Measurements from ENCODE around the gene NTRK1. TPM values are rescaled to one million over a fixed set of nuclear protein-coding genes. Genes with fewer than 3 reads are reported as not detected.

Gene NTRK1
- total and polyA plus RNA-seq, 2 donors (not counting 1 experiment from before 2014, with no cell fraction given) = not detected

- ChIA-PET CTCF (interaction anchor here (4.0 kb wide), 1 partner anchor 173 kb away, joined by 99 read pairs; no protein-coding TSS in a partner anchor), POLR2A (no interaction called here)
- 84% methylated on average over 8 of the region's 10 CpGs for WGBS (ENCODE audit: insufficient coverage)
- Histone ChIP-seq H3K4me3 (ENCODE audit: control extremely low read depth in 1 of 5, extremely low read depth in 1 of 5, insufficient read depth in 1 of 5, low read depth in 2 of 5, low read length in 4 of 5) (no peak overlapping the region), H3K27me3 (replicated peaks in 1 of 4; ENCODE audit: control extremely low read depth in 1 of 4, control insufficient read depth in 3 of 4, insufficient read depth in 4 of 4, low read length in 3 of 4) (peaks cover 0 to 80% (median 39%) of the 10 kb centered on the region in 4 experiments), H3K9ac (ENCODE audit: low read length) (no peak overlapping the region), H3K79me2 (ENCODE audit: control insufficient read depth, insufficient read depth, low read length) (no peaks in the 10 kb centered on the region), H3K36me3 (replicated peaks in 1 of 2; ENCODE audit: control extremely low read depth in 1 of 2, control insufficient read depth in 1 of 2, extremely low read depth in 1 of 2, insufficient read depth in 2 of 2, low read length in 1 of 2) (no peaks in the 10 kb centered on the region), H3K4me2 (replicated peaks; ENCODE audit: low read depth, low read length, poor library complexity, severe bottlenecking) (no peak overlapping the region), H2AFZ (ENCODE audit: insufficient read depth, low read depth, low read length, poor library complexity, severe bottlenecking) (no peak overlapping the region), H3K9me3 (ENCODE audit: control extremely low read depth in 1 of 3, control insufficient read depth in 2 of 3, insufficient read depth in 1 of 3, low read length in 2 of 3) (peaks cover 0 to 3% (median 0%) of the 10 kb centered on the region in 3 donors), H4K20me1 (ENCODE audit: control insufficient read depth, insufficient read depth, low read length, poor library complexity, severe bottlenecking) (no peaks in the 10 kb centered on the region), H3K4me1 (ENCODE audit: control insufficient read depth in 2 of 2, insufficient read depth in 2 of 2, low read length in 2 of 2) (peaks cover 23 to 30% of the 10 kb centered on the region in 2 donors), H3K27ac (ENCODE audit: low read length in 2 of 2) (no peak overlapping the region)
- DNase-seq (no peak), ATAC-seq (ENCODE audit: low read depth) (no peak)
- intact Hi-C loops (cut with micrococcal nuclease) = loop anchor here (5.0 kb wide), 1 partner anchor 156 kb away; the partner anchor contains the start of gene CRABP2
- no peak overlapping the region for H3K4me3 Mint-ChIP-seq
- H3K27ac Mint-ChIP-seq = no peak overlapping the region
- peaks cover 18% of the 10 kb centered on the region for H3K4me1 Mint-ChIP-seq
- H3K9me3 Mint-ChIP-seq (ENCODE audit: insufficient read depth) = no peaks in the 10 kb centered on the region
- TF ChIP-seq EZH2 (IDR thresholded peaks at IDR 0.05; ENCODE audit: borderline replicate concordance, insufficient read depth, low read depth, low read length, poor library complexity, severe bottlenecking) (no peak), CTCF (IDR thresholded peaks at IDR 0.05) (no peak)
- peaks cover 63% of the 10 kb centered on the region for H3K27me3 Mint-ChIP-seq
Measured at GRCh38 chr1:156862997-156863599, 2.4 kb downstream of the NTRK1 start.

- CTCF ChIA-PET = no interaction called here
- DNase-seq (no peak), ATAC-seq (ENCODE audit: low read depth) (no peak)
- no peaks in the 10 kb centered on the region for H4K20me1 ChIP-seq (ENCODE audit: control insufficient read depth, insufficient read depth, low read length, poor library complexity, severe bottlenecking)
- no peak overlapping the region for H3K27ac ChIP-seq (ENCODE audit: low read length in 2 of 2)
- Mint-ChIP-seq H3K4me3 (no peak overlapping the region), H3K4me1 (peaks cover 17% of the 10 kb centered on the region), H3K9me3 (ENCODE audit: insufficient read depth) (no peaks in the 10 kb centered on the region), H3K27me3 (peaks cover 58% of the 10 kb centered on the region), H3K27ac (no peak overlapping the region)
- H3K79me2 ChIP-seq (ENCODE audit: control insufficient read depth, insufficient read depth, low read length) = no peaks in the 10 kb centered on the region
- H3K36me3 ChIP-seq (replicated peaks in 1 of 2; ENCODE audit: control extremely low read depth in 1 of 2, control insufficient read depth in 1 of 2, extremely low read depth in 1 of 2, insufficient read depth in 2 of 2, low read length in 1 of 2) = no peaks in the 10 kb centered on the region
- H3K9ac ChIP-seq (ENCODE audit: low read length) = no peak overlapping the region
- POLR2A ChIA-PET = no interaction called here
- H3K9me3 ChIP-seq (ENCODE audit: control extremely low read depth in 1 of 3, control insufficient read depth in 2 of 3, insufficient read depth in 1 of 3, low read length in 2 of 3) = peaks cover 0 to 3% (median 0%) of the 10 kb centered on the region in 3 donors
- H3K4me3 ChIP-seq (ENCODE audit: control extremely low read depth in 1 of 5, extremely low read depth in 1 of 5, insufficient read depth in 1 of 5, low read depth in 2 of 5, low read length in 4 of 5) = no peak overlapping the region
- peaks cover 23 to 30% of the 10 kb centered on the region in 2 donors for H3K4me1 ChIP-seq (ENCODE audit: control insufficient read depth in 2 of 2, insufficient read depth in 2 of 2, low read length in 2 of 2)
- H3K4me2 ChIP-seq (replicated peaks; ENCODE audit: low read depth, low read length, poor library complexity, severe bottlenecking) = no peak overlapping the region
- intact Hi-C loops (cut with micrococcal nuclease) = loop anchor here (5.0 kb wide), 1 partner anchor 156 kb away; the partner anchor contains the start of gene CRABP2
- TF ChIP-seq EZH2 (IDR thresholded peaks at IDR 0.05; ENCODE audit: borderline replicate concordance, insufficient read depth, low read depth, low read length, poor library complexity, severe bottlenecking) (no peak), CTCF (IDR thresholded peaks at IDR 0.05) (no peak)
- H3K27me3 ChIP-seq (replicated peaks in 1 of 4; ENCODE audit: control extremely low read depth in 1 of 4, control insufficient read depth in 3 of 4, insufficient read depth in 4 of 4, low read length in 3 of 4) = peaks cover 0 to 76% (median 35%) of the 10 kb centered on the region in 4 experiments
- 83% methylated on average over 7 of the region's 7 CpGs for WGBS (ENCODE audit: insufficient coverage)
- no peak overlapping the region for H2AFZ ChIP-seq (ENCODE audit: insufficient read depth, low read depth, low read length, poor library complexity, severe bottlenecking)
Measured at GRCh38 chr1:156863631-156864030, 3.0 kb downstream of the NTRK1 start.

All from B cell (primary cell).